Neural crest cell (in vitro differentiated cells): Measurements from ENCODE around the gene MRPL42. TPM values are rescaled to one million over a fixed set of nuclear protein-coding genes. Genes with fewer than 3 reads are reported as not detected.
A peak's percentile ranks its signal among the peaks of the same experiment; 100 is the strongest.

Experiments used
- DNase-seq: peaks from one replicate; pipeline ENCODE4 v3.0.0; 2021; ENCODE audit warnings: low read depth, mixed read lengths, low spot score
- H3K27ac Mint-ChIP-seq: one replicate; pipeline ENCODE4 v1.8.0; 2021; ENCODE audit warnings: mild to moderate bottlenecking, mixed read lengths; ENCODE audit not compliant: unreplicated experiment
- H3K27me3 Mint-ChIP-seq: 2 replicates; pipeline ENCODE4 v1.8.0; 2021; ENCODE audit warnings: low read depth, mild to moderate bottlenecking, mixed read lengths
- H3K36me3 Mint-ChIP-seq: 2 replicates; pipeline ENCODE4 v1.8.0; 2021; ENCODE audit warnings: low read depth, mild to moderate bottlenecking, mixed read lengths
- H3K4me1 Mint-ChIP-seq: 2 replicates; pipeline ENCODE4 v1.8.0; 2021; ENCODE audit warnings: mixed read lengths
- H3K4me3 Mint-ChIP-seq: one replicate; pipeline ENCODE4 v1.8.0; 2021; ENCODE audit warnings: mild to moderate bottlenecking, mixed read lengths
- H3K9me3 Mint-ChIP-seq: 2 replicates; pipeline ENCODE4 v1.8.0; 2021; ENCODE audit warnings: mixed read lengths
- total RNA-seq: library from RNA; stranded (reverse); gene quantifications from 2 replicates; pipeline ENCODE4 v1.2.1, GENCODE V29; 2021
- TF ChIP-seq, protein P1 (sequence below): fragments of 200-600 bp; sonication (generic); conservative IDR thresholded peaks from 2 replicates; pipeline ENCODE4 v1.5.0; 2021; ENCODE audit warnings: antibody characterized with exemption, mild to moderate bottlenecking

MRPL42 gene
- total RNA-seq, 1 donor from 2014 or later: 117 TPM

DNA sequence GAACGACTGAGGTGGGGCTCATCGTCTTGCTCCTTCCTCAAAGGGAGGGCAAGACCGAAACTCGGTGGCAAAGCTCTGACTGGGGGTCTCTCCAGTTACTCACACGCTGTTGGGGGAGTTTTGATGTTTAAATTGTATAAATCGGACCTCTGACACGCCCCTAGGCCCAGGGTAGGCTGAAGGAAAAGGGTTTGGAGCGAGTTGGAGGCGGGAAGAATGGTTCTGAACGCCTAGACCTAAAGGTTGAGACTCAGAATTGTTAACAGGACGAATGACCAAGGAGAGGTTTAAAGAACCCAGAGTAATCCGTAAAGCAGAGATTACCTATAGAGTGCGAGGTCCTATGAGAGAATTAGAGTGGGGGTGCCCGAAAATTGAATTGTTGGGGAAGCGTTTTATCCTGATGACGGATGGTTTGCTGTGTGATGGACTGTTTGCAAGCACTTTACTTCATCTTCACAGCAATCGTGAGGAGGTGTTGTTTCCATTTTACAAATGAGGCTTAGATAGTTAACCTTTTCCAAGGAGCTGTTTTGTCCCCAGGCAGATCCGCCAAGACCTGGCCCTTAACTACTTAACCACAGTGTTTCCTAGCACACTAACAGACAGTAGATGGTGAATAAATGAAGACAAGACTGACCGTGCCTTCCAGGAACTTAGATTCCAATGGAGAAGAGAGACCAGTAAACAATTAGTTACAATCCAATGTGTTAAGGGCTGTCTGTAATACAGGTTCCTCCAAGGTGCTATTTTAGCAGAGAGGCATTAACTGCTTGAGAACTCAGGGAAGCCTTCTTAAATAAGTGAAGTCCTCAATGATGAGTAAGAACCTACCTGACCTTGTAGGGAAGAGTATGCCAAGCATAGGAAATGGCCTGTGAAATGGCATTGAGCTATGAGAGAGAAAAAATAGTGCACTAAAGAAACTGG lies 24.6 kb upstream of the MRPL42 start:
- peaks cover 41% of the 10 kb centered on the region for H3K4me1 Mint-ChIP-seq
- no peaks in the 10 kb centered on the region for H3K27me3 Mint-ChIP-seq
- H3K9me3 Mint-ChIP-seq: no peaks in the 10 kb centered on the region
- no peaks in the 10 kb centered on the region for H3K36me3 Mint-ChIP-seq
- H3K27ac Mint-ChIP-seq: peak overlapping the region; percentile 98
- H3K4me3 Mint-ChIP-seq: peak overlapping the region; percentile 96
- TF ChIP-seq, protein P1, sequence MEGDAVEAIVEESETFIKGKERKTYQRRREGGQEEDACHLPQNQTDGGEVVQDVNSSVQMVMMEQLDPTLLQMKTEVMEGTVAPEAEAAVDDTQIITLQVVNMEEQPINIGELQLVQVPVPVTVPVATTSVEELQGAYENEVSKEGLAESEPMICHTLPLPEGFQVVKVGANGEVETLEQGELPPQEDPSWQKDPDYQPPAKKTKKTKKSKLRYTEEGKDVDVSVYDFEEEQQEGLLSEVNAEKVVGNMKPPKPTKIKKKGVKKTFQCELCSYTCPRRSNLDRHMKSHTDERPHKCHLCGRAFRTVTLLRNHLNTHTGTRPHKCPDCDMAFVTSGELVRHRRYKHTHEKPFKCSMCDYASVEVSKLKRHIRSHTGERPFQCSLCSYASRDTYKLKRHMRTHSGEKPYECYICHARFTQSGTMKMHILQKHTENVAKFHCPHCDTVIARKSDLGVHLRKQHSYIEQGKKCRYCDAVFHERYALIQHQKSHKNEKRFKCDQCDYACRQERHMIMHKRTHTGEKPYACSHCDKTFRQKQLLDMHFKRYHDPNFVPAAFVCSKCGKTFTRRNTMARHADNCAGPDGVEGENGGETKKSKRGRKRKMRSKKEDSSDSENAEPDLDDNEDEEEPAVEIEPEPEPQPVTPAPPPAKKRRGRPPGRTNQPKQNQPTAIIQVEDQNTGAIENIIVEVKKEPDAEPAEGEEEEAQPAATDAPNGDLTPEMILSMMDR: no peak
- no peak for DNase-seq

DNA sequence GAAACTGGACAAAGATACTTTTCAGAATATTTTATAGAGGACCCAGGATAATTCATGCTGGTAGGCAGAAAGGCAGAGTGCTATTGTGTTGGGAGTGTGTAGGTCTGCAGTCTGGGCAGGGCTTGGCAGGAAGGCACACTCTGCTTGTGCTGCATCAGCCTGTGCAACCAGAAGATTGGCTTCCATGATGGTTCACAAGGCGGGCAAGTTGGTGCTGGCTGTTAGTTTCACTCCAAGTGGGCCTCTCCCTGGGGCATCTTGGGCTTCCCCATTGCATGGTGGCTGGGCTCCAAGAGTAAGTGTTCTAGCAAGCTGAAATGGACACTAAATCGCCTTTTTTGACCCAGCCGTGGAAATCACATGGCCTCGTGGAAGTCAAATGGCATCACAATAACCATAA lies 23.7 kb upstream of the MRPL42 start:
- no peak for DNase-seq
- no peaks in the 10 kb centered on the region for H3K9me3 Mint-ChIP-seq
- no peak overlapping the region for H3K27ac Mint-ChIP-seq
- peaks cover 33% of the 10 kb centered on the region for H3K4me1 Mint-ChIP-seq
- H3K27me3 Mint-ChIP-seq: no peaks in the 10 kb centered on the region
- TF ChIP-seq, protein P1: no peak
- H3K4me3 Mint-ChIP-seq: peak overlapping the region; percentile 96
- H3K36me3 Mint-ChIP-seq: no peaks in the 10 kb centered on the region

DNA sequence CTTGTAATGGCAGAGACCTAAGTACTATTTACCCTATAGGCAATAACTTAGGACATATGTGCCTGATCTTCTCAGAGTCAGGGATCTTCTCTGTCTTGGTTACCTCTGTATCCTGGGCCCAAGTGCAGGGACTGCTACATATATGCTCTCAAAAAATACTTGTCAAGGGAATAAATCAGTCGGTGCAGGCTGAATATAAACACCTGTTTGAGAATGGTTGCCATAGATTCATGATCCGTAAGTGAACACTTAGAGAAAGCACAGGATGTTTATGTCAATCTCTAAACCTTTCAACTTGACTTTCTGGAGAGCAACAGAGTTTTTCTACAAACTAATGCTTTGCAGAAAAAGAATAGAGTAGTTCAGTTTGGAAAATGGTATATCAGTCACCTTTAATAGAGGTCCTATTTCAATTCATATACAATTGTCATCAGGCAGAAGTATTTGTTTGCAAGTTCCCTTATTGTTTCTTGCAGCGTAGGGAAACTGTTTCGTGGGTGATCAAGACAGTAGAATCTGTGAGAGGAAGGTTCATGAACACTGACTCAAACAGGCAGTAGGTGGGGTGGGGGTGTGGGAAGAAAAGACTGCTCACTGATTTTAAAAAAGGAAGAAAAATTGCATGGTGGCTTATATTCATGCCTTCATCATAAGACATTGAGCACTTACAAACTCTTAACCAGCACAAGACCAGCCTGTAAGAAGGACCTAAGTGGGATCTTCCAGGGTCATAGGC lies 19.6 kb upstream of the MRPL42 start:
- Mint-ChIP-seq H3K27ac (no peak overlapping the region), H3K36me3 (no peaks in the 10 kb centered on the region), H3K4me1 (peaks cover 7% of the 10 kb centered on the region), H3K4me3 (peak overlapping the region; percentile 3), H3K9me3 (no peaks in the 10 kb centered on the region), H3K27me3 (no peaks in the 10 kb centered on the region)
- TF ChIP-seq, protein P1: no peak
- DNase-seq: no peak

DNA sequence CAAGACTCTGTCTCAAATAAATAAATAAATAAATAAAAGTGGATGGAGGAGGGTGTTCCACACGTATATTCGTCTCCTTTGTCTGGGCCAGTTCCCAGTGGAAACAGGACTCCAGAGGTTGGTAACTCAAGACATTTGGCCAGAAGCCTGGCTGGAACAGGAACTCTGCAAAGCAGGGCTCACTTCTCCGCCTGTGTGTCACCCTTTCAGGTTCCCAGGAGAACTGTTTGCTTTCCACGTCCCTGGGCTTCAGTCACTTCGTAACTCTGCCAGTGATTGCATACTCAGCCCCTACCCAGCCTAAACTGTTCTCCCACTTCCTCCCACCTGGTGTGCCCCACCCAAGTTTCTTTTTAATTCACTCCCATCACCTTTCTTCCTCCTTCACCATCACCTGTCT lies 18.5 kb upstream of the MRPL42 start:
- Mint-ChIP-seq H3K9me3 (no peaks in the 10 kb centered on the region), H3K36me3 (no peaks in the 10 kb centered on the region), H3K27ac (no peak overlapping the region), H3K27me3 (no peaks in the 10 kb centered on the region), H3K4me3 (no peak overlapping the region), H3K4me1 (no peaks in the 10 kb centered on the region)
- TF ChIP-seq, protein P1: no peak
- no peak for DNase-seq

DNA sequence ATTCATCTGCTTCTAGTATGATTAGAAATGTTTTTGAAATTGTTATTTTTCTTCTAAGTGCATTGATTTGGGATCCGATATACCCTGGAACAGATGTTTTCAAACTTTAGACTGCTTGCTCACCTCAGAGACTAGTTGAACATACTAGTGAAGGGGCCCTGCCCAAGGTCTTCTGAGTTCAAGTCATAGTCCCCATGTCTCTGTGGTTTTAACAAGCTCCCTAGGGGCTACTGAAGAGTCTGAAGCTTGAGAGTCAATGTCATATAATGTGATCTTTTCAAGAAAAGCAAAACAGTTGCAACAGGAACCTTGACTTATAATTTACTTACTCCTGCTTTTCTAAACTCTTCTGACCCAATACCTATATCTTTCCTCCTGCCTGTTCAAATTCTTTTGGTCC lies 18.0 kb upstream of the MRPL42 start:
- H3K27ac Mint-ChIP-seq: no peak overlapping the region
- no peak for DNase-seq
- no peaks in the 10 kb centered on the region for H3K9me3 Mint-ChIP-seq
- TF ChIP-seq, protein P1: no peak
- no peak overlapping the region for H3K4me3 Mint-ChIP-seq
- H3K36me3 Mint-ChIP-seq: no peaks in the 10 kb centered on the region
- no peaks in the 10 kb centered on the region for H3K4me1 Mint-ChIP-seq
- no peaks in the 10 kb centered on the region for H3K27me3 Mint-ChIP-seq
